Peyer's patch (tissue), 4 donors: ENCODE results near the gene MPPED1.

ENCODE experiments used
- POLR2A ChIP-seq, 2 donors: fragments of 450-650 bp; IDR thresholded peaks; one replicate each; pipeline ENCODE4 v1.5.1; 2017; ENCODE audit warnings: antibody characterized with exemption in 2 of 2, mild to moderate bottlenecking in 2 of 2, moderate library complexity in 2 of 2
- TF ChIP-seq, protein P1 (sequence below), 6 experiments: fragments of 450-650 bp in 4 of 6; fragments of 200-600 bp in 2 of 6; sonication (generic) in 1 of 6; IDR thresholded peaks; one replicate each; pipeline ENCODE4 v1.5.1; 2017 to 2019; ENCODE audit warnings: antibody characterized with exemption in 6 of 6, mild to moderate bottlenecking in 3 of 6, moderate library complexity in 1 of 6

- TF ChIP-seq POLR2A (IDR thresholded peaks at IDR 0.05) = no peak
- TF ChIP-seq, protein P1, sequence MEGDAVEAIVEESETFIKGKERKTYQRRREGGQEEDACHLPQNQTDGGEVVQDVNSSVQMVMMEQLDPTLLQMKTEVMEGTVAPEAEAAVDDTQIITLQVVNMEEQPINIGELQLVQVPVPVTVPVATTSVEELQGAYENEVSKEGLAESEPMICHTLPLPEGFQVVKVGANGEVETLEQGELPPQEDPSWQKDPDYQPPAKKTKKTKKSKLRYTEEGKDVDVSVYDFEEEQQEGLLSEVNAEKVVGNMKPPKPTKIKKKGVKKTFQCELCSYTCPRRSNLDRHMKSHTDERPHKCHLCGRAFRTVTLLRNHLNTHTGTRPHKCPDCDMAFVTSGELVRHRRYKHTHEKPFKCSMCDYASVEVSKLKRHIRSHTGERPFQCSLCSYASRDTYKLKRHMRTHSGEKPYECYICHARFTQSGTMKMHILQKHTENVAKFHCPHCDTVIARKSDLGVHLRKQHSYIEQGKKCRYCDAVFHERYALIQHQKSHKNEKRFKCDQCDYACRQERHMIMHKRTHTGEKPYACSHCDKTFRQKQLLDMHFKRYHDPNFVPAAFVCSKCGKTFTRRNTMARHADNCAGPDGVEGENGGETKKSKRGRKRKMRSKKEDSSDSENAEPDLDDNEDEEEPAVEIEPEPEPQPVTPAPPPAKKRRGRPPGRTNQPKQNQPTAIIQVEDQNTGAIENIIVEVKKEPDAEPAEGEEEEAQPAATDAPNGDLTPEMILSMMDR (IDR thresholded peaks at IDR 0.05) = no peak
These were observed 99.6 kb downstream of the MPPED1 start for GRCh38 chr22:43511276-43511910.
